OCI-LY1 (cell line): Measurements from ENCODE around the gene CDH13.

ENCODE experiments used
- H2AFZ ChIP-seq: fragments of 200-600 bp; sonication (generic), shearing (Covaris generic); 2 replicates; pipeline ENCODE4 v1.6.0; 2014; ENCODE audit warnings: antibody characterized with exemption, mild to moderate bottlenecking, low read length
- H3F3A ChIP-seq: fragments of 200-600 bp; sonication (generic), shearing (Covaris generic); 2 replicates; pipeline ENCODE4 v1.6.0; 2014; ENCODE audit warnings: mild to moderate bottlenecking, antibody characterized with exemption, low read length, moderate library complexity; ENCODE audit not compliant: insufficient read depth
- H3K27ac ChIP-seq: fragments of 200-600 bp; sonication (generic); 2 replicates; pipeline ENCODE4 v1.5.1; 2014; ENCODE audit warnings: low read length, mixed run types, mild to moderate bottlenecking, low read depth; ENCODE audit not compliant: poor library complexity, severe bottlenecking
- H3K27me3 ChIP-seq: fragments of 200-600 bp; sonication (generic); 2 replicates; pipeline ENCODE4 v1.6.0; 2014; ENCODE audit warnings: antibody characterized with exemption, mild to moderate bottlenecking, low read length, moderate library complexity; ENCODE audit not compliant: insufficient read depth
- H3K36me3 ChIP-seq: fragments of 200-600 bp; sonication (generic); 2 replicates; pipeline ENCODE4 v1.6.1; 2014; ENCODE audit warnings: mild to moderate bottlenecking, antibody characterized with exemption, low read length, moderate library complexity, mixed read lengths; ENCODE audit not compliant: insufficient read depth
- H3K4me1 ChIP-seq: fragments of 200-600 bp; sonication (generic); 2 replicates; pipeline ENCODE4 v1.5.1; 2014; ENCODE audit warnings: mild to moderate bottlenecking, low read length, moderate library complexity; ENCODE audit not compliant: insufficient read depth, severe bottlenecking
- H3K4me2 ChIP-seq: fragments of 200-600 bp; sonication (generic), shearing (Covaris generic); 2 replicates; pipeline ENCODE4 v1.6.1; 2014; ENCODE audit warnings: low read length
- H3K4me3 ChIP-seq: fragments of 200-600 bp; sonication (generic); 2 replicates; pipeline ENCODE4 v1.5.1; 2014; ENCODE audit warnings: low read length, low read depth, mild to moderate bottlenecking, mixed read lengths; ENCODE audit not compliant: poor library complexity, severe bottlenecking
- H3K79me2 ChIP-seq: fragments of 200-600 bp; shearing (Covaris generic); 2 replicates; pipeline ENCODE4 v1.6.1; 2016; ENCODE audit warnings: mixed run types, low read length, mixed read lengths; ENCODE audit not compliant: insufficient read depth
- H3K9ac ChIP-seq: fragments of 200-600 bp; sonication (generic), shearing (Covaris generic); 2 replicates; pipeline ENCODE4 v1.6.1; 2014; ENCODE audit warnings: mild to moderate bottlenecking, low read length, mixed read lengths
- H3K9me2 ChIP-seq: fragments of 200-600 bp; sonication (generic), shearing (Covaris generic); 2 replicates; pipeline ENCODE4 v1.6.1; 2014; ENCODE audit warnings: low read depth, mild to moderate bottlenecking, low read length, mixed read lengths
- H3K9me3 ChIP-seq: fragments of 200-600 bp; shearing (Covaris generic); 2 replicates; pipeline ENCODE4 v1.6.1; 2014; ENCODE audit warnings: low read length, mixed read lengths
- H4K20me1 ChIP-seq: fragments of 200-600 bp; sonication (generic), shearing (Covaris generic); 2 replicates; pipeline ENCODE4 v1.6.0; 2016; ENCODE audit warnings: mild to moderate bottlenecking, low read length; ENCODE audit not compliant: insufficient read depth
- EZH2 ChIP-seq: fragments of 200-600 bp; sonication (generic), shearing (Covaris generic); IDR thresholded peaks from 2 replicates; pipeline ENCODE4 v1.8.0; 2017; ENCODE audit warnings: borderline replicate concordance, mixed run types, mild to moderate bottlenecking, antibody characterized with exemption, low read length, moderate library complexity, mixed read lengths
- TF ChIP-seq, protein P1 (sequence below): fragments of 200-600 bp; sonication (generic), shearing (Covaris generic); IDR thresholded peaks from 2 replicates; pipeline ENCODE4 v1.5.1; 2017; ENCODE audit warnings: mild to moderate bottlenecking, antibody characterized with exemption, low read length, moderate library complexity, mixed read lengths

The CDH13 gene

DNA sequence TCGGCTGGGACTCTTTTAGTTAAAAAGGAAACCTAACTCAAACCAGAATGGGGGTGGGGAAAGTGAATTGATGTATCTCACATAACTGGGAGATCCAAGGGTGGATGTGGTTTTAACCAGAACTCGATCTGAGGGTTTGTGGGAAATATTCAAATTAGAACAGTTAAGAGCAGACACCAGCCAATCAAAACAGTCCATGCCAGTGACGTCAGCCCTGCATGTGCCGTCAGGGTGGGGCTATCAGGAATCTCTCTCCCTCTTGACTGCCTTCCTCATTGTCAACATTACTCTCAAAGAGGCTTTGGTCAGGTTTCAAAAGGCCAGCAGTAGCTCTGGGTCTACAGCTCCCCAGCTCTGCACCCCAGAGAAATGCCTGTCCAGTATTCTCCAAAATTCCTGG, 1086.8 kb downstream of the CDH13 start:
- no peaks in the 10 kb centered on the region for H4K20me1 ChIP-seq
- no peaks in the 10 kb centered on the region for H3K36me3 ChIP-seq
- H3K9ac ChIP-seq: no peak overlapping the region
- H3K27ac ChIP-seq: no peak overlapping the region
- no peaks in the 10 kb centered on the region for H3K4me1 ChIP-seq
- H3K79me2 ChIP-seq: no peaks in the 10 kb centered on the region
- TF ChIP-seq, protein P1, sequence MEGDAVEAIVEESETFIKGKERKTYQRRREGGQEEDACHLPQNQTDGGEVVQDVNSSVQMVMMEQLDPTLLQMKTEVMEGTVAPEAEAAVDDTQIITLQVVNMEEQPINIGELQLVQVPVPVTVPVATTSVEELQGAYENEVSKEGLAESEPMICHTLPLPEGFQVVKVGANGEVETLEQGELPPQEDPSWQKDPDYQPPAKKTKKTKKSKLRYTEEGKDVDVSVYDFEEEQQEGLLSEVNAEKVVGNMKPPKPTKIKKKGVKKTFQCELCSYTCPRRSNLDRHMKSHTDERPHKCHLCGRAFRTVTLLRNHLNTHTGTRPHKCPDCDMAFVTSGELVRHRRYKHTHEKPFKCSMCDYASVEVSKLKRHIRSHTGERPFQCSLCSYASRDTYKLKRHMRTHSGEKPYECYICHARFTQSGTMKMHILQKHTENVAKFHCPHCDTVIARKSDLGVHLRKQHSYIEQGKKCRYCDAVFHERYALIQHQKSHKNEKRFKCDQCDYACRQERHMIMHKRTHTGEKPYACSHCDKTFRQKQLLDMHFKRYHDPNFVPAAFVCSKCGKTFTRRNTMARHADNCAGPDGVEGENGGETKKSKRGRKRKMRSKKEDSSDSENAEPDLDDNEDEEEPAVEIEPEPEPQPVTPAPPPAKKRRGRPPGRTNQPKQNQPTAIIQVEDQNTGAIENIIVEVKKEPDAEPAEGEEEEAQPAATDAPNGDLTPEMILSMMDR: no peak
- TF ChIP-seq EZH2: no peak
- no peak overlapping the region for H2AFZ ChIP-seq
- no peaks in the 10 kb centered on the region for H3K27me3 ChIP-seq
- H3K9me3 ChIP-seq: no peaks in the 10 kb centered on the region
- H3F3A ChIP-seq: no peaks in the 10 kb centered on the region
- no peak overlapping the region for H3K4me2 ChIP-seq
- no peaks in the 10 kb centered on the region for H3K9me2 ChIP-seq
- no peak overlapping the region for H3K4me3 ChIP-seq

DNA sequence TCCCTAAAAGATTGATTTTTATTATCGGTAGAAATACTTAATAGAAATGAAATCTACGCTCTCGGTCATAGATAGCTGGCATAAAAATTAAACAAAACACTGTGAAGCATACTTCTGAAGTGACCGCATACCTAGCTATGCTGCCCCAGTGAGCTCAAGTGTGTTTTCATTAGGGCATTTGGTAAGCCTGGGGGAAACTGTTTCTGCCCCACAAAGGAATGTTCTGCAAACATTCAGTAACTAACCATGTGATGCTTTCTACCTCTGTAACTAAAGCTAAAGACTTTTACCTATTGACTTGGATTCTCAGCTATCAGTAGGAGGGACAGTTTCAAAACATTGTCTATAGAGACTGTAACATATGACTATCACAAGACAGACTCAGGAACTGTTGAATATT, 1087.5 kb downstream of the CDH13 start:
- Histone ChIP-seq H3K27ac (no peak overlapping the region), H3K9me2 (no peaks in the 10 kb centered on the region), H3K4me3 (no peak overlapping the region), H3K4me2 (no peak overlapping the region), H3K36me3 (no peaks in the 10 kb centered on the region), H3K79me2 (no peaks in the 10 kb centered on the region), H3F3A (no peaks in the 10 kb centered on the region), H4K20me1 (no peaks in the 10 kb centered on the region), H3K27me3 (no peaks in the 10 kb centered on the region), H3K9me3 (no peaks in the 10 kb centered on the region), H2AFZ (no peak overlapping the region), H3K4me1 (no peaks in the 10 kb centered on the region), H3K9ac (no peak overlapping the region)
- TF ChIP-seq, protein P1: no peak
- no peak for TF ChIP-seq EZH2

DNA sequence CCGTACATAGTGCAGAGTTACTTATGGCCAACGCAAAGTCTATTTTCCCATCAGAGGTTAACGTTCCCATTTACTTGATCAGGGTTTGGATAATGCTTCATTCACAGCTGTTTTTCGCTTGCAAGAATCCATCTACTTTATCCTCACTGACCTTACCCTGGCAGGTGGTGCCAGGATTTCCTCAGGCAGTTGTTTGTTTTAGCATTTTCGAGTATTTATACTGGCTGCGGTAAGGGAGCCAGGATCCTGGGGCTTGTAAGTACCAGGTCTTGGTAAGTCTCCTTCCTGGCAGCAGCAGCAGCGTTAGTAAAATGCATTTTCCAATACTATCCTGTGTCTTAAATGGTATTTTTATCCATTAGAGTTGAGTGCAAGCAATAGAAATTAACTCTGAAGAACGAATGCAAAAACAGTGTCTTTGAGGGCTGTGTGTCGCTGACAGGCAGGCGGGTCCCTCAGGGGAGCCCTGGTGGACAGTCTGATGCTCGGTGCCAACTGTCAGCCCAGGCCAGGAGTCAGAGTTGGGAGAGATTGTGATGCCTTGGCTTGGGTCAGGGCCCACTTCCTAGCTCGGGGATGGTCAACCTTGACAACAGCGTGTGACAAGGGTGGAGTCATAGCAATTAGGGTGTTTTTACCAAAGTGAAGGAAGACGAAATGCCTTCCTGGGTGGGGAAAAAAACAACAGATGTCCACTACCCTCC, 1088.6 kb downstream of the CDH13 start:
- Histone ChIP-seq H3K27me3 (no peaks in the 10 kb centered on the region), H3K27ac (no peak overlapping the region), H2AFZ (no peak overlapping the region), H3K9ac (no peak overlapping the region), H3K36me3 (no peaks in the 10 kb centered on the region), H3K4me1 (no peaks in the 10 kb centered on the region), H3K9me3 (no peaks in the 10 kb centered on the region), H3K4me2 (no peak overlapping the region), H3K4me3 (no peak overlapping the region), H3K79me2 (no peaks in the 10 kb centered on the region), H3F3A (no peaks in the 10 kb centered on the region), H4K20me1 (no peaks in the 10 kb centered on the region), H3K9me2 (no peaks in the 10 kb centered on the region)
- TF ChIP-seq, protein P1: no peak
- TF ChIP-seq EZH2: no peak
